Measurements from ENCODE around the gene IFITM2.
A peak's percentile ranks its signal among the peaks of the same experiment; 100 is the strongest.
"Not testable (repeated sequence)": the region's sequence is repeated elsewhere in the genome, so short reads cannot be mapped to it uniquely, and the experiment has no call there.

Gene IFITM2

GRCh38 chr11:330307-330693, 22.7 kb downstream of the IFITM2 start:
- DNase-seq (ENCODE audit: insufficient read length, low spot score), result no peak
- no peak for FAIRE-seq
- TF ChIP-seq PAX5 (IDR thresholded peaks at IDR 0.05; ENCODE audit: insufficient read depth, low read length, severe bottlenecking), result no peak
- no peak for TF ChIP-seq POLR2A (IDR thresholded peaks at IDR 0.05; ENCODE audit: low read depth, low read length)

- DNase-seq (ENCODE audit: insufficient read length, low spot score) (no peak), FAIRE-seq (peak; percentile 20)
- TF ChIP-seq TAF1 (IDR thresholded peaks at IDR 0.05; ENCODE audit: low read depth, low read length), result no peak
These were observed 23.2 kb downstream of the IFITM2 start for GRCh38 chr11:330694-331357.

GRCh38 chr11:331358-332060, 23.9 kb downstream of the IFITM2 start:
- DNase-seq (ENCODE audit: insufficient read length, low spot score) (no peak), FAIRE-seq (no peak)
- TF ChIP-seq POU2F2 (IDR thresholded peaks at IDR 0.05; ENCODE audit: low read depth, low read length) (no peak), SPI1 (IDR thresholded peaks at IDR 0.05; ENCODE audit: low read depth, low read length) (no peak), TAF1 (IDR thresholded peaks at IDR 0.05; ENCODE audit: low read depth, low read length) (no peak), POLR2AphosphoS5 (IDR thresholded peaks at IDR 0.05; ENCODE audit: low read depth, low read length) (no peak), POLR2A (IDR thresholded peaks at IDR 0.05; ENCODE audit: low read depth, low read length) (no peak), PAX5 (IDR thresholded peaks at IDR 0.05; ENCODE audit: insufficient read depth, low read length, severe bottlenecking) (no peak)

GRCh38 chr11:332651-333480, 25.2 kb downstream of the IFITM2 start:
- FAIRE-seq, result no peak
- no peak for DNase-seq (ENCODE audit: insufficient read length, low spot score)
- TF ChIP-seq PAX5 (IDR thresholded peaks at IDR 0.05; ENCODE audit: insufficient read depth, low read length, severe bottlenecking), result no peak
- no peak for TF ChIP-seq TAF1 (IDR thresholded peaks at IDR 0.05; ENCODE audit: low read depth, low read length)
- TF ChIP-seq POU2F2 (IDR thresholded peaks at IDR 0.05; ENCODE audit: low read depth, low read length), result no peak
- TF ChIP-seq SPI1 (IDR thresholded peaks at IDR 0.05; ENCODE audit: low read depth, low read length), result no peak
- TF ChIP-seq POLR2AphosphoS5 (IDR thresholded peaks at IDR 0.05; ENCODE audit: low read depth, low read length), result no peak
- no peak for TF ChIP-seq POLR2A (IDR thresholded peaks at IDR 0.05; ENCODE audit: low read depth, low read length)

- DNase-seq (ENCODE audit: insufficient read length, low spot score); FAIRE-seq: not testable (repeated sequence)
These were observed 26.1 kb downstream of the IFITM2 start for GRCh38 chr11:333616-334263.

- no peak for DNase-seq (ENCODE audit: insufficient read length, low spot score)
These were observed 26.8 kb downstream of the IFITM2 start for GRCh38 chr11:334264-334994.

GRCh38 chr11:335779-336658, 28.4 kb downstream of the IFITM2 start:
- TF ChIP-seq POLR2AphosphoS5 (IDR thresholded peaks at IDR 0.05; ENCODE audit: low read depth, low read length), result no peak
- no peak for TF ChIP-seq SPI1 (IDR thresholded peaks at IDR 0.05; ENCODE audit: low read depth, low read length)
- no peak for TF ChIP-seq PAX5 (IDR thresholded peaks at IDR 0.05; ENCODE audit: insufficient read depth, low read length, severe bottlenecking)
- no peak for TF ChIP-seq POLR2A (IDR thresholded peaks at IDR 0.05; ENCODE audit: low read depth, low read length)
- TF ChIP-seq TAF1 (IDR thresholded peaks at IDR 0.05; ENCODE audit: low read depth, low read length), result no peak
- no peak for TF ChIP-seq POU2F2 (IDR thresholded peaks at IDR 0.05; ENCODE audit: low read depth, low read length)
- DNase-seq (ENCODE audit: insufficient read length, low spot score), result no peak
- no peak for FAIRE-seq

More at GRCh38 chr11:334264-334994, 26.8 kb downstream of the IFITM2 start:
- FAIRE-seq, result no peak
- TF ChIP-seq TAF1 (IDR thresholded peaks at IDR 0.05; ENCODE audit: low read depth, low read length), result no peak
- TF ChIP-seq SPI1 (IDR thresholded peaks at IDR 0.05; ENCODE audit: low read depth, low read length), result no peak
- no peak for TF ChIP-seq POU2F2 (IDR thresholded peaks at IDR 0.05; ENCODE audit: low read depth, low read length)
- TF ChIP-seq PAX5 (IDR thresholded peaks at IDR 0.05; ENCODE audit: insufficient read depth, low read length, severe bottlenecking), result no peak
- TF ChIP-seq POLR2AphosphoS5 (IDR thresholded peaks at IDR 0.05; ENCODE audit: low read depth, low read length), result no peak
- no peak for TF ChIP-seq POLR2A (IDR thresholded peaks at IDR 0.05; ENCODE audit: low read depth, low read length)

GRCh38 chr11:336659-337198, 29.1 kb downstream of the IFITM2 start:
- TF ChIP-seq PAX5 (IDR thresholded peaks at IDR 0.05; ENCODE audit: insufficient read depth, low read length, severe bottlenecking) (no peak), TAF1 (IDR thresholded peaks at IDR 0.05; ENCODE audit: low read depth, low read length) (no peak), POU2F2 (IDR thresholded peaks at IDR 0.05; ENCODE audit: low read depth, low read length) (no peak), POLR2A (IDR thresholded peaks at IDR 0.05; ENCODE audit: low read depth, low read length) (no peak), SPI1 (IDR thresholded peaks at IDR 0.05; ENCODE audit: low read depth, low read length) (no peak), POLR2AphosphoS5 (IDR thresholded peaks at IDR 0.05; ENCODE audit: low read depth, low read length) (no peak)
- FAIRE-seq (no peak), DNase-seq (ENCODE audit: insufficient read length, low spot score) (no peak)

All from GM12891 (cell line).